Epidermal melanocyte (primary cell): Measurements from ENCODE around the gene SCNN1B.
"Not testable (repeated sequence)": the region's sequence is repeated elsewhere in the genome, so short reads cannot be mapped to it uniquely, and the experiment has no call there.

Experiments
- DNase-seq: peaks from one replicate; pipeline ENCODE4 v3.0.0; 2011; ENCODE audit warnings: low spot score; ENCODE audit not compliant: insufficient read length

The SCNN1B gene

GRCh38 chr16:23354246-23354645 lies 52.1 kb downstream of the SCNN1B start:
- no peak for DNase-seq

DNA sequence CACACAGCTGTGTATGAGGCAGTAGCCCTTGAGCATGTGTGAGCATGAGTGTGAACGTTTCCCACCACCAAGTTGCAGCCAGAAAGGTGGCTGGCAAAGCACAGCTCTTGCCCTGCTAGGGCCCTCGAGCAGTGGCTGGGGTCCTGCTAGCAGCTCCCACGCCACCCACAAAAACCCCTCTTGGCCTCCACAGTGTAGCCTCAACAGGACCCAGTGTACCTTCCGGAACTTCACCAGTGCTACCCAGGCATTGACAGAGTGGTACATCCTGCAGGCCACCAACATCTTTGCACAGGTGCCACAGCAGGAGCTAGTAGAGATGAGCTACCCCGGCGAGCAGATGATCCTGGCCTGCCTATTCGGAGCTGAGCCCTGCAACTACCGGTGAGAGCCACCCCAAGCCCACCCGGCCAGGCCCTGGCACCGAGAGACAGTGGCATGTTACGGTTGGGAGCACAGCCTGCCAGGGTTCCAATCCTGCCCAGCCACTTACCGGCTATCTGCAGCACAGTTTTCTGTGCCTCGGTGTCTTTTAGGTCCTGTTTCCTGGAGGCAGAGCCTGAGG lies 53.1 kb downstream of the SCNN1B start:
- no peak for DNase-seq

DNA sequence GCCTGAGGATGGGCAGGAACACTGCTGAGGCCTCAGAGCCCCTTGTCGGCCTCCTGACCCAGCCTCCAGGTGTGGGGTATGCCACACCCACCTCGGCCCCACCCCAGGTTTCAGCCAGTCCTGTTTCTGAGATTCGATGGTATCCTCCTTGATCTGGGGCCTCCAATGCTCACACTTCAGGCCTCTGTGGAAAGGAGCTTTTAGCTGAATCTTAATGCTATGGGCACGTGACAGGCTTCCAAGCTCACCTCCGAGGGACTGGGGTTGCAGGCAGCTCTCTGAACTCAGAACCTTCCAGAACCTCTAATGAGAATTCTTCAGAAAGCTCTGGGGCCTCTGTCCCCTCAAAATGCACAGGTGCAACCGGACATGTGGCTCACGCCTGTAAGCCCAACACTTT lies 54.8 kb downstream of the SCNN1B start:
- DNase-seq, result no peak

DNA sequence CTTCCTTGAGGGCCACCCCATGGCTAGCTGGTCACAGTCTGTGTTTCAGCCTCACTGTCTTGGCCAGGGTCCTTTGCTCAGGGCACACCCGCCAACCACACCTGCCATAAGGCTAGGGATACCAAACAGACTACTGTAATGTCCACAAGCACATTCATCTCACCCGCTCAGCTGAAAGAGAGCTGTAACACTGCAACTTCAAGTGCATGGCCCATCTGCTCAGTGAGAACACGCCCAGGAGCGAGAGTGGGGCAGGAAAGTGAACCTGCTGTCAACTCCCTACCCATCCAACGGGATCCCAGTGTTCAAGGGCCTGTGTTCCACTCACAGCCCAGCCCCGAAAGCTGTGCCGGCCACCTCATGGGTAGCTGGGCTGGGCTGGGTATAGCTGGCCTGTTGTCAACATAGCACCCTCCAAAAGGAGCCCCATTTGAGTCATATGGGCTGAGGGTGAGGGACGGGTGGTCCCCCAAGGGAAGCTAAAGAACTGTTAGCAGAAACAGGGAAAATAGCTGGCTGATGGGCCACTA lies 55.7 kb downstream of the SCNN1B start:
- no peak for DNase-seq

DNA sequence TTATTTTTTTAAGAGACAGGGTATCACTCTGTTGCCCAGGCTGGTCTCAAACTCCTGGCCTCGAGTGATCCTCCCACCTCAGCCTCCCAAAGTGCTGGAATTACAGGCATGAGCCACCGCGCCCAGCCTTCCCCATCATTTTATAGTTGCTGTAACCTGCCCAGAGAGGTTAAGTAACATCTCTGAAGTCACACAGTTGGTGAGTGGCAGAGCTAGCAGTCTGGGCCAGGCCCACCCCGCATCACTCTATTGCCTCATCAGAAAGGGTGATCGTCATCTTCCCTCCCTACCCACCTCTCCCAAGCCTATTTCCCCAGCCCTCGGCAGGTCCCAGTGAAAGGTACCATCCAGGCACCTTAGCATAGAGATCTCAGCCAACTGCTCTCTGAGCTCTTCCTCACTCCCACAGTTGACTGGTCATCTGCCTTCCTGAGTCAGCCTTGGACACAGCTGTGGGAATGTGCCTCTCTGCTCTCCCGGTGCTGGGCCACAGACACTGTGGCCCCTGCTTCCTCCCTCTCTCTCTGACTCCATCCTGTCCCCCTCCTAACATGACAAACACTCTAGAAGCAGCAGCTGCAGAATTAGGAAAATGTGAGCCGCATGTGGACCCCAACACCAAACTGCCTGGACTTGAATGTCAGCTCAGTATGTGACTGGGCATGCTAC lies 57.1 kb downstream of the SCNN1B start:
- DNase-seq, result no peak

DNA sequence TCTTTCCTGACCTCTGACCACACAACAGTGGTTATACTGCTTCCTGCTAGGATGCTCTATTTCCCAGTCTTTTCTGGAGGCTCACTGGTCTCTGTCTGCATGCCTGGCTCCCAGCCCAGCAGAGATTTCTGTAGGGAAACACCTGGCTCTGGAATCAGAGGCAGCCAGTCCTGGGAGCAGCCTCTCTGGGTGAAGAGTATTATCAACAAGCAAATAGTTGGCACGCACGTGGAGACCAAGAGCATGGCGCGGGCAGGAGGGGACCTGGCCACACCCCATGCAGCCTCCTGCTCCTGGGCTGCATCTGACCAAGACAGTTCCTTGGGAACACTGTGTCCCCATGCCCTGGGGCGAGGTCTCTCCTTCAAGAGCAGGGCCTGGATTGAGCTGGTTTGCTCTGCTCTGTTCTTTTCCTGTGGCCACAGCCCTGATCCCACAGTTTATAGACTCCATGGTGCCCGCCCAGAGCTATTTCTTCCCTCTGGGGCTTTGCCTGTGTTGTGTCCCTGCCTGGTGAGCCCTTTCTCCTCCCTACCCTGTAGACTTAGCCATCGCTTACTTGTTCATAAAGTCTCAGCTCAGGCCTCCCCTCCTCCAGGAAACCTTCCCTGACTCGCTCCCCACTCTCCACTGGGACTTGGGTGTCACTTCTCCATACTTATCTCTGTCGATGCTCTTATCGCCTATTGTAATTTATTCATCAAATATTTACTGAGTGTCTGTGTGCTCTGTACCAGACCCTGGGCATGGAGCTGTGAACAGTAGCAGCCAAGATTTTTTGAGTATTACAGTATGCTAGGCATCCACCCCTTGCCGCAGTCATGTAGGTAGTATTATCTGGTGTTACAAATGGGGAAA lies 60.6 kb downstream of the SCNN1B start:
- DNase-seq, result no peak

DNA sequence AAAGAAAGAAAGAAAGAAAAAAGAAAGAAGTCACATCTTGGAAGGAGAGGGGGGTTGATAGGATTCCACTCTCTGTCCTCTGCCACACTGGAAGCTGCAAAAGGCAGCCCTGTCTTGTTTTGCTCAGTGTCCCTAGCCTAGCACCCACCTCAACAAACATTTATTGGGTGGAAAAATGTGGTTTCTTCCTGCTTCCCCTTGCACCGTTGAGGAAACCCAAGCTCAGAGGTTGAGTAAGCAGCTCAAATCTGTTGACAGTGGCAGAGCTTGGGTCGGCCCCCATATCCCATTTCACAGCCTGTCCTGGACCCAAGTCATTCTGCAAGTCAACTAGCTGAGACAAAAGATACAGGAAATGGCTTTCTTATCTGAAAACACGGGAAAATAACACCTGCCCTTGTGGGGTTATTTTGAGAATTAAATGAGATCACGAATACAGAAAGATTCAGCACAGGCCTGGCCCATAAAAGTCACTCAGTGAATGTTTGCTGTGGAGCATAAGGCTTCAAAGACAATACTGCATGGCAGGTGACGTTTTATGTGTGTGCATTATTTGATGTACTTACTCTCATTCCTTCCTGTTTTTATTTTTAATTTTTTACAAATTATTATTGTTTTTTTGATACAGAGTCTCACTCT lies 63.6 kb downstream of the SCNN1B start:
- DNase-seq, result no peak

- DNase-seq, result not testable (repeated sequence)
Observed at GRCh38 chr16:23366341-23366740, 64.2 kb downstream of the SCNN1B start.

- no peak for DNase-seq
Observed at GRCh38 chr16:23367564-23367963, 65.5 kb downstream of the SCNN1B start.

- no peak for DNase-seq
Observed at GRCh38 chr16:23367988-23368387, 65.9 kb downstream of the SCNN1B start.

- no peak for DNase-seq
Observed at GRCh38 chr16:23368469-23368868, 66.4 kb downstream of the SCNN1B start.

DNA sequence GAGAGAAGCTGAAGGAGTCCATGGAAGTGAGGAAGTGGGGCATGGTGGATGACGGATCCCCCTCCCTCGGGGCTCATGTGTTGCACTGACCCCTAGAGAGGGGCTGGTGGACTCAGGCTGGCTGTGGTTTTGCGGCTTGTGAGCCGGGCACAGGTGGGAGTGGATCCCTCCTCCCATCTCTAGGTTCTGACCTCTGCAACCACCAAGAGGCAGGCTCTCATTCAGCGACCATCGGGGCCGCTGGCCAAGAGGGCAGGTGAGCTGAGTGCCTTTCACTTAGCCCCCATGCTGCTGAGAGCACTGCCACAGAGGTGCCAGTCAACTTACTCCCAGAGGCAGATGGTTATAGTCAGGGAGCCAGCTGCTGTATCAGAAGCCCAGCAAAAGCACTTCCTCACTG lies 67.3 kb downstream of the SCNN1B start:
- no peak for DNase-seq

DNA sequence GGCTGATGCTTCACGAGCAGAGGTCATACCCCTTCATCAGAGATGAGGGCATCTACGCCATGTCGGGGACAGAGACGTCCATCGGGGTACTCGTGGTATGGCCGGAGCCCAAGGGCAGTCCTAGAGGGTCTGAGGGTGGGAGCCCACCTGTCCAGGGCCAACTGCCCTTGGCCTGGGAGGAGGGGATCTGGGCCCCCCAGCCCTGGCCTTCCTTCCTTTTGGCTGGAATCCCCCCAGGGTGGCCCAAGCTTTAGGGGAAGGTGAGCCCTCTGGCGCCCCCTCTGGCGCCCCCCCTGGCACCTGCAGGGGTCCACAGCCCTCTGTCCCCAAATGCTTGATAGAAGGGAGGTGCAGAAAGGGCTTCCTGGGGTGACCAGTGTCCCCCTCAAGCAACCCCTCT lies 69.3 kb downstream of the SCNN1B start:
- no peak for DNase-seq

GRCh38 chr16:23373436-23374219 lies 71.5 kb downstream of the SCNN1B start:
- DNase-seq, result no peak

DNA sequence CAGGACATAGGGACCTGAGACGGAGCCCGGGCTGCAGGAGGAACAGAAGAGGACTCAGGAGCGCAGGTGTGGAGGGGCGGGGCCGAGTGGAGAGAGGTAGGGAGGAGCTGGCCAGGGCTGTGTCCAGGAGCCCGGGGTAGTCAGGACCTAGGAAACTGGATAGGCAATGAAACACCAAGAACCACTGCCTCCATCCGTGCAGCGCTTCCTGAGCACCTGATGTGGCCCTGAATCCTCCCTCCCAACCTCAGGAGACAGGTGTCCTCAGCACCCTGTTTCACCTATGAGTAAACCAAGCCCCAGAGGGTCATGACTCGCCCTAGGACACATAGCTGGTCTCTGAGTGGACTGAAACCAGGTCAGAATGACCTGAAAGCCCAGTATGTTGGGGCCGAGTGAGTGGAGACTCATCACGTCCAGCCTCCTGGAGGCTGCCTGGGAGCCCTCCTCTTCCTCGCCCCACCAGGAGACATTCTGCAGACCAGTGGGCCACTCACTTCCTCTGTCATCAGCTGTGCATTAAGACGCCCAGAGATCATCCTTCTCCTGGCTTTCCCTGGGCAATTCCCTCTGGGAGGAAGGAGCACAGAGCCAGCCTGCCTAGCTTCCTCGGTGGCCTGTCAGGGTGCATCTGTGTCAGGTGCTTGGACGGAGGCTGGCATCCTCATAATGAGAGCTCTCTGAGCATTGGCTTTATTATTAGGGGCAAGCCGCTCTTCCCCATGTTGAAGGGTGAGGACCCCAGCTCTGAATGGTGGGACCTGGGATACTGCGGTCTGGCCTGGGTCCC lies 72.8 kb downstream of the SCNN1B start:
- DNase-seq, result no peak

GRCh38 chr16:23375643-23376042 lies 73.5 kb downstream of the SCNN1B start:
- no peak for DNase-seq

DNA sequence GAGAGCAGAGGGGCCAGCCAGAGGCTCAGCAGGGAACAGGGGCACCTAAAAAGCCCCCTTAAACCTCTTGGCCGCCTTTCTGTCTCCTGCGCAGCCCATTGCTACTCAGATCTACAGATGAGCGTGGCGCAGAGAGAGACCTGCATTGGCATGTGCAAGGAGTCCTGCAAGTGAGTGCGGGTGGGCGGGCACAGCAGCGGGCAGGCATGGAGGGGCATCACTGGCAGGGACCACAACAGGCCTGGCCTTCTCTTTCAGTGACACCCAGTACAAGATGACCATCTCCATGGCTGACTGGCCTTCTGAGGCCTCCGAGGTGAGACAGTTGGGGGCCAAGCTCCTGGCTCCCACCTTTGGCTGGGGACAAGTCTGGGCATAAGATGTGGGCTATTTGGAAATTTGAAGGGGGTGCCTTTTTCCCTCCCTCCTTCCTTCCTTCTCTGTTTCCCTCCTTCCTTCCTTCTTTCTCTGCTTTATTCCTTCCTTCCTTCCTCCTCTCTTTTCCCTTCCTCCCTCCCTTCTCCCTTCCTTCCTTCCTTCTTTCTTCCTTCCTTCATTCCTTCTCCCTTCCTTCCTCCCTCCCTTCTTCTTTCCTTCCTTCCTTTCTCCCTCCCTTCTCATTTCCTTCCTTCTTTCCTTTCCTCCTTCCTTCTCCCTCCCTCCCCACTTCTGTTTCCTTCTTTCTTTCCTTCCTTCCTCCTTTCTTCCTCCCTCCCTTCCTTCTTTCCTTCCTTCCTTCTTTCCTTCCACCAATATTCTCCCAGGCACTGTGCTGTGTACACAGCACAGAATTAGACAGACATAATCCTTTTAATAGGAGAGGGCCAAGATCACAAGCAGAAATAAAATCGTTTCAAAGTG lies 75.2 kb downstream of the SCNN1B start:
- DNase-seq, result no peak

DNA sequence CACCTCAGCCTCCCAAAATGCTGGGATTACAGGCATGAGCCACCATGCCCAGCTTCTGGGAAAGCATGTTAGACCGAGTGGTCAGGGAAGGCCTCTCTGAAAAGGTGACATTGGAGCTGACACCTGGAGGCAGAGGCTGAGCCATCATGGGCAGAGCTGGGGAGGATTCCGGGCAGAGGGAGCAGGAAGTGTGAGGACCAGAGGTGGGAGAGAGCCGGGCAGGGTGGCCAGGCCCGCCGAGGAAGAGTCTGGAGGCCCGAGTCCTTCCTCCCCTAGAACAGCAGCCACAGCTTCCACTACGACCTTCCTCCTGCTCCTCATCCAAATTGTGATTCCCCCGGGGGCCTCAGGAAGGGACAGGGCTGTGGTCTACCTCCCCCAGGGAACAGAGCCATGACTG lies 76.2 kb downstream of the SCNN1B start:
- no peak for DNase-seq

DNA sequence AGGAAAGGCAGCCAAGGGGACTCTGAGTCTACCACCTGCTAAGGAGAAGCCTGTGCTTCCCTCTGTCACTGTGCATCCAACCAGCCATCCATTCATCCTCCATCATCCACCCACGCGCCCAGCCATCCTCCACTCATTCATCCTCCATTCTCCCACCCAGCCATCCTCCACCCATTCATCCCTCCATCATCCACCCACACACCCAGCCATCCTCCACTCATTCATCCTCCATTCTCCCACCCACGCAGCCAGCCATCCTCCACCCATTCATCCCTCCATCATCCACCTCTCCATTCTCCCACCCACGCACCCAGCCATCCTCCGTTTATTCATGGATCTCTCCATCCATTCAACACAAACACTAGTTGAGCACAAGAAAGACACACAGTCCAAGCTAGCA lies 76.8 kb downstream of the SCNN1B start:
- DNase-seq, result no peak
